Prostate gland (tissue), 2 donors: ENCODE data around the gene NAP1L4.

Experiments used
- CTCF ChIP-seq, 4 experiments: fragments of 200-600 bp in 2 of 4; fragments of 450-650 bp in 2 of 4; sonication (generic) in 2 of 4; IDR thresholded peaks; 1 replicate in 3 of 4; 2 replicates in 1 of 4; pipeline ENCODE4 v1.5.1; 2016 to 2019; ENCODE audit warnings: antibody characterized with exemption in 4 of 4, mild to moderate bottlenecking in 2 of 4, moderate library complexity in 2 of 4
- POLR2A ChIP-seq: fragments of 450-650 bp; IDR thresholded peaks from one replicate; pipeline ENCODE4 v1.6.1; 2016; ENCODE audit warnings: antibody characterized with exemption, mild to moderate bottlenecking
- POLR2AphosphoS5 ChIP-seq: sonication (generic); formaldehyde crosslinking; IDR thresholded peaks from one replicate; pipeline ENCODE4 v1.6.1; 2017; ENCODE audit warnings: antibody characterized with exemption

- TF ChIP-seq CTCF (IDR thresholded peaks at IDR 0.05) (peak in 3 of 4 experiments; percentile 20 to 58 (median 49)), POLR2AphosphoS5 (no peak), POLR2A (no peak)
Measured at GRCh38 chr11:2975594-2975993, 16.5 kb downstream of the NAP1L4 start.
